ENCODE results near the gene HSPA4L.
A peak's percentile ranks its signal among the peaks of the same experiment; 100 is the strongest.

HSPA4L gene

DNA sequence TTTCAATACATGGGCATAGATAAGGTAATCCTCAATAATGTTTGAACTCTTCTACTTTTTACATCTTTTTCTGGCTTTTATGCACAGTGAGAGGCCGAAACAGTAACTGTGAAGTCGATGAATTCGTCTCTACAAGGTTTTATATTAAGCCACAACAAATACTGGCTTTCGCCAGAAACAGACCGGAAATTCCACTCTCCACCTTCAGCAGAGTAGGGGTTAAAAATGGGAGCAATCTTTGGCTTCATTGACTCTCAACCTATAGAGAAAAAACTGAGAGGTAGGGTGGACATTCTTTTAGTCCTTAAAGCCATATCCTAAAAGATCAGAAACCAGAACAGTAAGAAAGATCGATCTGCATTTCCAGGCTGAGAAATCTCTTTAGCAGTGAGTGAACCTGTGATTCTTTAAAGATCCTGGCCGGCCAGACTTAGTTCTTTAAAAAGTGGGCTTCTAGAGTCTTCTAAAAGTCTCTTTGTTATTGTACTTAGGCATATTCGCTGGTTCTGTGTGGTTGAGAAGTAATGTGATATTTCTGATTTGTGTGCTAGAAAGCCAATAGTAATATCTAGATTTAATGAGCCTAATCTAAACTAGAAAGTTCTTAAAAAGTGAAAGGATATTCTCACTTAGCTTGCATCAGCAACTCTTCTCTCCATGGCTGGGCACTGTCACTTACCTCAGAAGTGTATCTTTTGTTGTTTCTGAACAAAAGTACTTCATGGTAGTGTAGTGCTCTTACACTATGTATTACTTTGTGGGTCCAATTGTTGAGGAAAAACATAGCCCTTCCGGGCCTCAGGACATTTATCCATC is 2.0 kb downstream of the HSPA4L start:
- no peak for DNase-seq (ENCODE audit: low read depth)

DNA sequence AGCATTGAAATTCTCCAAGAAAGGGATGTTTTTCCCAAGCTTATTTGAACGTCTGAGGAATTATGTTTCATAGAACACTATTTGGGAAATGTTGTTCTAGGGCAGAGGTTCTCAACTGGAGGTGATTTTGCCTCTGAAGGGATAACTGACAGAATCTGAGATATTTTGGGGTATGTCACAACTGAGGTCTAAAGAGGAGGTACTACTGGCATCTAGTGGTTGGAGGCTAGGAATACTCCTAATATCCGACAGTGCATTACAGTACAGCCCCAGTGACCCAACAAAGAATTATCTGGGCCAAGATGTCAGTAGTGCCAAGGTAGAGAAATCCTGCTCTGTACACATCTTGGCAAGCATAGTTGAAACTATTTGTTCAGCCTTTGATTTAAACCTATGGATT is 6.4 kb downstream of the HSPA4L start:
- peak; percentile 37 for DNase-seq (ENCODE audit: low read depth)

DNA sequence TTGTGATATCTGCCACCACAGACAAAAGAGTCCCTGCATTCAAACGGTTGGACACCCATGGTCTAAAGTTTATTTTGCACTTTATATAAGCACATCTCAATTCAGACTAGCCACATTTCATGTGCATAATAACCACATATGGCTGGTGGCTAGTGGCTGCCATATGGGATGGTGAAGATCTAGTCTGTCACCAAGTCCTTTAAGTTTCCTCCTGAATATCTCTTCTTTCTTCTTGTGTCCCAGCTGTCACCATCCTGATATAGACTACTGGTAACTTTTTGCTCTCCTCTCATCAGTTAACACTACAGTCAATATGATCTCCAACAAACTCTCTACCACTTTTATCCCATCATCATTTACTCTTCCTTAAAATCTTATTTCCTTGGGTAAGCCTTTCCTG is 9.3 kb downstream of the HSPA4L start:
- no peak for DNase-seq (ENCODE audit: low read depth)

DNA sequence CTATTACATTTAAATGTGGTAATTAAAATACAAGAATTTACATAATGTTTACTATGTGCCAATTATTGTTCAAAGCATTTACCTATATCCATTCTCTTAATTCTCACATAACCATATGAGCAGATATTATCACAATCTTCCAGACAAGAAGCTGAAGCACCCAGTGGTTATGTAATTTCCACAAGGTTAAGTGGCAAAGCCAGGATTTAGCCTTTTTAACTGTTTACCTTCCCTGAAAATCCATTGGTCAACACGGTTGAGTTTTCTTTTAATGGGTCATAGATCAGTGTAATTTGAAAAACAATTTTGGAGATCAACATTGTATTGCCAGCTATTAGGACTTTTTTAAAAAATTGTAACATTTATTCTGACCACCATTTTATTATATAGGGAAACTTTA is 11.4 kb downstream of the HSPA4L start:
- DNase-seq (ENCODE audit: low read depth) = no peak

DNA sequence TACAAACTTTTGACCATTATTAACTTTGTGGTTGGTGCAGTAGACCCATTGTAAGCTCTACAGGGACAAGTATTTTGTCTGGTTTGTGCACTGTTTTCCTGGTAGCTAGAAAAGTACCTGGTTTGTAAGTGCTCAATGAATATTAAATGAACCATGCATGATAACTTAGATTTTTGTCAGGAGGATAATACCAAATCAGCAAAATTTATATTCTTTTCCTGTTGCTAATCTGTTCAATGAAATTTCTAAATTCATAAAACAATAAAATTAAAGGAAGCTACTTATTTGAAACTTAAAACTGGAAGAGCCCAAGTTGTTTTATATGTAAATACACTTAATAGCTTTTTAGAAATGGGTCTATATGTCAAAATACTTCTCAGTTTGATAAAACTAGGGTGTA is 17.6 kb downstream of the HSPA4L start:
- no peak for DNase-seq (ENCODE audit: low read depth)

DNA sequence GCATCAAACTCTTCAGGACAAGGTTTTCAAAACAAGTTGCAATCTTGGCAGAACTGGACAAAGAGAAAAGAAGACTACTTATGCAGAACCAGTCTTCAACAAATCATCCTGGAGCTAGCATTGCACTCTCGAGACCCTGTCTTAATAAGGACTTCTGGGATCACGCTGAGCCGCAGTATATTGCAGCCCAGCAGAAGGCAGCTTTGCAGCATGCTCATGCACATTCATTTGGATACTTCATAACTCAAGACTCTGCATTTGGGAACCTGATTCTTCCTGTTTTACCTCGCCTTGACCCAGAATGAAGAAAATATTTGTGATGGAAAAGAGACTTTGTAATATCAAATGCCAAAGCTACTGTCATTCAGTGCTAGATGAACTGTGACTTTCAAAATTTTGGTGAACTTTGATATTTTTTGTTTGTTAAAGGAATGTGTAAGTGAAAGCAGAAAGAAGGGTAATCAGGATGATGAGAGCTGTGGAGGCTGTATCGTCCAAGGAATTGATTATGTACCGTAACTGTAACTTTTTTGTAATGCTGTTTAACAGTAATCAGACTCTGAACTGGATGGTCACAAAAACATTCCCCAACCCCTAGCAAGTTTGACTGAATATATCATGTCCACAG is 27.2 kb downstream of the HSPA4L start:
- peak; percentile 1 for DNase-seq (ENCODE audit: low read depth)

DNA sequence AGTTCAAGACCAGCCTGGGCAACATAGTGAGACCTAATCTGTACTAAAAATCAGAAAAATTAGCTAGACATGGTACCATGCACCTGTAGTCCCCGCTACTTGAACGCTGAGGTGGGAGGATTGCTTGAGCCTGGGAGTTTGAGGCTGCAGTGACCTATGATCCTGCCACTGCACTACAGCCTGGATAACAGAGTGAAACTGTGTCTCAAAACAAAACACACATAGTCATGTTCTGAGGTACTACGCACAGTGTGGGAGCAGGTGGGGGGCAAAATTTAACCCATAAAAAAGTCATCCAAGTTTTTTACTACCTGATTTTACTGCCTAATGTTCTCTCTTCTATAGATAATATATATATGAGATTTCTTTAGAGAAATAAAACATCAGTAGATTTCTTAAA is 28.4 kb downstream of the HSPA4L start:
- DNase-seq (ENCODE audit: low read depth) = no peak

DNA sequence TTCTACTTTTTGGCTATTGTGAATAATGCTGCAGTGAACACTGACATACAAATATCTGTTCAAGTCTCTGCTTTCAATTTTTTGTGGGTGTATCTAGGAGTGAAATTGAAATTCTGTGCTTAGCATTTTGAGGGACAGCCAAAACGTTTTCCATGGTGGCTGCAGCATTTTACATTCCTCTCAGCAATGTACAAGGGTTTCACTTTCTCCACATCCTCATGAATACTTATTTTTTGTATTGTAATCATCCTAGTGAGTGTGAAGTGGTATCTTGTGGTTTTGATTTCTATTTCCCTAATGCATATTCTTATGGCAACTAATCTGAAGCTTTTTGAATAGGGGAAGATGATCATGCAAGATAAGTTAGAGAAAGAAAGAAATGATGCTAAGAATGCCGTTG is 40.3 kb downstream of the HSPA4L start:
- DNase-seq (ENCODE audit: low read depth) = no peak

DNA sequence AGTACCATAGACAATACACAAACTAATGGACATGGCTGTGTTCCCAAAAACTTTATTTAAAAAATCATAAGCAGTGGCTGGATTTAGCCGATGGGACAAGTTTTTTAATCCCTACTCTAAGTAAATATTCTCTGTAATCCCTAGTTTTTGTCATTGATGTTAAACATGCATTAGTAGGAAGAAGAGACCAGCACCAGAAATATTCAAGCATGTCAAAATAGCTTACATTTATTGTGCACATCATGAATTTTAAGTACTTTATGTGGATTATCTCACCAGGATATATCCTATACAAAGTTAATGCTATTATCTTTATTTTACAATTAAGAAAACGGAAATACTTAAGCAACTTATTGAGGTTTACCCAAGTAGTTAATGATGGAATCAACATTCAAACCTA is 46.0 kb downstream of the HSPA4L start:
- DNase-seq (ENCODE audit: low read depth) = no peak

DNA sequence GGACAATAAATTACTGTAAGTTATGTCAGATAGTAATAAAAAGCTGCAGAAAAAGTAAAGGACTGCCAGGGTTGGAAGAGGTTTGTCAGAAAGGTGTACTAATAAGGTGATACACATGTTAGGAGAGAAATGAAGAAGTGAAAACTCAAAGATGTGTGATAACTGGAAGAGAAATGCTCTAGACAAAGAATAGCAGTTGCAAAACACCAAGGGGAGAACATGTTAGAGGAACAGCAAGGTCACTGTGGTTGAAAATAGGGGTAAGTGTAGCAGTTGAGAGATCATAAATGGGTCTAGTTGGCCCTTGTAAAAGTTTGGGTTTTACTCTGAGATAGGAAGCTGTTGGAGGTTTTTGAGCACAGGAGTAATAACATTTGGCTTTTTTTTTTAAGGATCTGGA is 46.9 kb downstream of the HSPA4L start:
- DNase-seq (ENCODE audit: low read depth) = no peak

DNA sequence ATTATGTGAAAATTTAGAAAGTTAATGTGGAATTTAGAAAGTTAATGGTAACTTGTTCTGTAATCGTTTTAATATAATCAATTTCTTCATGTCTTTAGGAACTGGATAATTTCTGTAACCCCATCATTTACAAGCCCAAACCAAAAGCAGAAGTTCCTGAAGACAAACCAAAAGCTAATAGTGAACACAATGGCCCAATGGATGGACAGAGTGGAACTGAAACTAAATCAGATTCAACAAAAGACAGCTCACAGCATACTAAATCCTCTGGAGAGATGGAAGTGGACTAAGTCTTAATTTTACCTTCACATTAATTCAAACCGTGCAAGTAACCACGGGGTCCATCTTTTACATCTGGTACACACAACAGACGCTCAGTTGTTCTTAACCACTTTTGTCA is 50.5 kb downstream of the HSPA4L start:
- DNase-seq (ENCODE audit: low read depth) = no peak

DNA sequence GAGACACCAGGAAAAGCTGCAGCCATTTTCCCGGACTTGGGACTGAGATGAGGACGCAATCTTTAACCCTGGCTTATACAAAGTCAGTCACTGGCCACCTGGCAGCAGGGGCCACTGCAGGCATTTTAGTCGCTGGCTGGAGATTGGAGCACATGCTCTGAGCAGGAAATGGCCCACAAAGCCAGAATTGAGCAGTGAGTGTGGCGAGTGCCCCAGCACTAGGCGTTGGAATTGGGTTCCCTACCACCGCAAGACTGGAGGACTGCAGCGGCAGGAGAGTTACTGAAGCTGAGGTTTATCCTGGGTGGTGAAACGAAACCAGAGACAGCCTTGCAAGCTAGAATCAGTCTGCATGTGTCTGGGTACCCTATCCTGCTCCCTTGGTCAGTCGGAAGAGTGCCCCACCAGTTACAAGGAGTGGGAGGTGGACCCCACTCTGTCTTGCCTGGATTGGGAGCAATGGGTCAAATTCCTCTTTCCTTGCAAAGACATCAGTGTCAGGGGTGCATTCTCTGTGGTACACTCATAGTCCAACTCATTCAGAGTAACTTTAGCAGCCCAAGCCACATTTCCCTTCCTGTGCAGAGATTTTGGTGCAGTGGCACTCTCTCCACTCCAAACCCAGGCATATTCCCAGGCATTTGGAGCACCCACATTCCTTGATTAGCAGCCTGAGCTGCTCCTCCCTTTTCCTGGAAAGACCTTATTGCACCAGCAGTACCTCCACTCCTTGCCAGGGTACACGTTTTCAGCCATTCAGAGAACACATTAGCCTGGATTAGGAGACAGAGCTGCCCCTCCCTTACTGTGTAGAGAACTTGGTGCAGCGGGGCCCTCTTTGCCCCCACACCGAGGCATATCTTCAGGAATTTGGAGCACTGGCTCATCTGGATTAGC is 61.8 kb downstream of the HSPA4L start:
- peak; percentile 26 for DNase-seq (ENCODE audit: low read depth)

DNA sequence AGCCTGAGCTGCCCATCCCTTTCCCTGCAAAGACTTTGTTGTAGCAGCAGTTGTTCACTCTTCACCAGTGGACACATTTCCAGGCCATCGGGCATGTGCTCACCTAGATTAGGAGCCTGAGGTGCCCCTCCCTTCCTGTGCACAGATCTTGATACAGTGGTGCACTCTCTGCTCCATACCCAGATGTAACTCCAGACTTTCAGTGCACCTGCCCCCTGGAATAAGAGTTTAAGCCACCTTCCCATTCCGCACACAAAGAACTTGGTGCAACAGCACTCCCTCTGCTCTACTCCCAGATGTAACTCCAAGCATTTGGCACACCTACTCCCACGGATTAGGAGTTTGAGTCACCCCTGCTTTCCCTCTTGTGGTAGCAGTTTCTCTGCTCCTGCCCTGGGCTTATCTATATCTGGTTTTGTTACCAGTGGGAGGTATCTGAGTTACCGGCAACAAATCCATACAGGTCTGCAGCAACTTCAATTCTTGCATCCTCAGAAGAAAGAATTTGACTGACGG is 62.5 kb downstream of the HSPA4L start:
- no peak for DNase-seq (ENCODE audit: low read depth)

DNA sequence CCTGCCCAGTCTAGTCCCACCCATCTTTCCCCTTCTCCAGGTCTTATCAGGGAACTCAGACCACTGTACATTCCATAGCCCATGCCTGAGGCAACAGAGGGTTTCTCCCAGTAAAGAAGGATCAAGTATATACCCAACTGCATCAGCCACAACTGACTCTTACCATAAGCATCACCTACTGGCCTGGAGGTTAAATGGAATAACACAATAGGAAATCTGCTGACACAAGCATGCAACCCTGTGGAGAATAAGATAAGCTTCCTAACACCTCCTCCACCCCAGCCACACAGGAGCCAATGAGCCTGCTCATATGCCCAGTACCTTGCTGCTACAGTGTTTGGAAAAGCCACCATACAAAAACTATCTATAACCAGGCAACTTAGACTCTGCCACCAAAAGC is 63.9 kb downstream of the HSPA4L start:
- no peak for DNase-seq (ENCODE audit: low read depth)

DNA sequence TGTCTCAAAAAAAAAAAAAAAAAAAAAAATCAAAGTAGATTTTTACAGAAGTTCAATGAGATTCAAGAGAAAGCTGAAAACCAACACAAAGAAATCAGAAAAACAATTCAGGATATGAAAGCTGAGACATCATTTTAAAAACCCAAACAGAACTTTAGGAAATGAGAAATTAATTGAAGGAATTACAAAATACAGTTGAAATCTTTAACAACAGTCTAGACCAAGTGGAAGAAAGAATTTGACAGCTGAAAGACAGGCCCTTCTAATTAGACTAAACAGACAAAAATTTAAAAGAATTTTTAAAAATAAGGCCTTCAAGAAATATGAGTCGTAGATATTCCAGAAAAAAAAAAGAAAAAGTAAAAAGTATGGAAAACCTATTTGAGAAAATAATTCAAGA is 64.6 kb downstream of the HSPA4L start:
- DNase-seq (ENCODE audit: low read depth) = no peak

DNA sequence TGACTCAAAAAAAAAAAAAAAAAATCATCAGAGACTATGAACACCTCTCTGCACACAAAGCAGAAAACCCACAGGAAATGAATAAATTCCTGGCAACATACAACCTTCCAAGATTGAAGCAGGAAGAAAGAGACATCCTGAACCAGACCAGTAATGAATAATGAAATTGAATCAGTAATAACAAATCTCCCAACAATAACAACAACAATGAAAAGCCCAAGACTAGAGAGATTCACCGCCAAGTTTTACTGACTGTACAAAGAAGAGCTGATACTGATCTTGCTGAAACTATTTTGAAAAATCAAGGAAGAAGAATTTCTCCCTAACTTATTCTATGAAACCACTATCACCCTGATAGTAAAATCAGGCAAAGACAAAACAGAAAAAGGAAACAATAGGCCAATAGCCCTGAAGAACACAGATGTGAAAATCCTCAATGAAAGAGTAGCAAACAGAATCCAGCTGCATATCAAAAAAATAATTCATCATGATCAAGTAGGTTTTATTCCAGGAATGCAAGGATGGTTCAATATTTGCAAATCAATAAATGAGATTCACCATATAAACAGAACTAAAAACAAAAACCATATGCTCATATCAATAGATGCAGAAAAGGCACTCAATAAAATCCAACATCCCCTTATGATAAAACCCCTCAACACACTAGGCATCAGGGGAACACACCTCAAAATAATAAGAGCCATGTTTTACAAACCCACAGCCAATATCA is 67.5 kb downstream of the HSPA4L start:
- peak; percentile 35 for DNase-seq (ENCODE audit: low read depth)

DNA sequence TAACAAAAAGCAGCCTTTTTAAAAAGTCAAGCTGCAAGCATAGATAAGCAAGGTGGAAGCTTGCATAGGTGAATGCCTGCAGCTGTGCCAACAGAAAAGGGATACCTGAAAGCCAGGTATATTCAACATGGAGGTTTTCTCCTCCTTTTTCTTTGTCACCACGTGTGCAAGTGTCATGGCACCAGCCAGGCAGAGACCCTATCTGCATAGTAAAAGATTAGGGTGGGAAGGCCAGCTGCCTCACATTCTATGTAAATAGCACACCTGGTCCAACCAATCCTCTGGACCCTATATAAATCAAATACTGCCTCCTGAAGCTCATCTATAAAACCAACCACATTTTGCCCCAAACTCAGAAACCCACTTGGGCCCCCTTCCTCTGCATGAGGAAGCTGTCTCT is 70.5 kb downstream of the HSPA4L start:
- DNase-seq (ENCODE audit: low read depth) = no peak

DNA sequence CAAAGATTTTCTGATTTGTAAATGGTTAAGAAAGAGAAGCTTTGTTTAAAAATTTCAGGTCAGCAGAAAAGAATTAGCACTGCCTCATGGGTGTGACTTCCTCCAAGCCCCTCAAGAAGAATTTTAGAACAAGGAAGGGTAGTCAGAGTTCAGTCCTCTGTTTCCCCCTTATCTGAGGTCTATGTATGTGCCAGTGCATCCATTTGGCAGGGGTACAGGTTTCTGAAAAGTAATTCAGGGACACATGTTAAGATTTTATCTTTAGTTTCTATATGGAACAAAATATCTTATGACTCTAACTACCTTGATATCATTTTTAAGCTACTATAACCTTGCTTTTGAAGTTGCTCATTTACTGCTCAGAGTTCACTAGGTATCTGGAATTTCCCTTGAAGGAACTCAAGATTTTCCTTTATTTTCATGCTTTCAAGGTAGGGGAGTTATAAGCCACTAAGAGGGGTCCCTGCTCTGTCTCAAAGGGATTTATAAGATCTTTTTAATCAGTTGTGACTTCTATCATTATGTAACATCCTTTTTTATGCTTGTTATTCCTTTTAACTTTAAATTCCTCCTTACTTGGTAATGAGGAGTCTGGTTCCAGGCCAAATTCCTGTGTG is 74.2 kb downstream of the HSPA4L start:
- DNase-seq (ENCODE audit: low read depth) = no peak

DNA sequence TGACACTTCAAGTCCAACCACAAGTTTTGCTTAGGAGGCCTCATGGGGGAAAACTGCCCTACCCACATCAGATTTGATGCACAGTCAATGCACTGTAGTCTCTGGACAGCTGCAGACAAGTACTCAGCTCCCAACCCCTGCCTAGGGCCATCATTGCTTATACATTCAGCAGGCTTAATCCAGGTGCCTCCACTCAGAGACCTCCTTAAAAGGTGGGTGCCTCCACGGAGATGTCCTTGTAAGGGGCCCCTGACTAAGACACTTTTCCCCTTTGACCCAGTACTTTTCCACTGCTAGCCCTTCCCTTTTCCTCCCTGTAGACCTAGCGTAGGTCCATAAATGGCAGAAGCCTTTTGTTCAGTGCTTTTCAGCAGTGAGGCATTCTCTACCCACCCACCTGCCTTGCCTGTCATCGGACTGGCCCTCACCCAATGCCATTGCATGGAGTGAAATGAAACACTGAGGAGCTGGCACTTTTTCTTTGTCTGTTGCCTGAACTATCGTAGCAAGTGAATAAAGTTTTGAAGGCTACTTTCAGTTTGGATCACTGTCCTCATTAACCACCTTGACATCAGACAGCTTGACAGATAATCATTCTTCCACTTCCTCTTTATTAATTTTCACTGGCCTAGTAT is 74.8 kb downstream of the HSPA4L start:
- peak; percentile 85 for DNase-seq (ENCODE audit: low read depth)

DNA sequence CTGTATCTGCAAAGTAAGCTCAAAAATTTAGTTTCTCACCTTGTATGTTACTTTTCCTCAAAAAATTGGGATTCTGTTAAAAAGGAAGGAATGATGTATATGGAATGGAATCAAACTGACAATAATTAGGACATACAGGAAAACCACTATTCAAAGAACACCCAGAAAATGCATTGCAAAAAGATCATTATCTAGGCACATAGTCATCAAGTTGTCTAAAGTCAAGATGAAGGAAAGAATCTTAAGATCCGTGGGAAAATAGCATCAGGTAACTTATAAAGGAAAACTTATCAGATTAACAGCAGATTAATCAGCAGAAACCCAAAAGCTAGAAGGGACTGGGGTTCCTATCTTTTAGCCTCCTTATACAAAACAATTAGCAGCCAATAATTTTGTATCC is 75.5 kb downstream of the HSPA4L start:
- no peak for DNase-seq (ENCODE audit: low read depth)

DNA sequence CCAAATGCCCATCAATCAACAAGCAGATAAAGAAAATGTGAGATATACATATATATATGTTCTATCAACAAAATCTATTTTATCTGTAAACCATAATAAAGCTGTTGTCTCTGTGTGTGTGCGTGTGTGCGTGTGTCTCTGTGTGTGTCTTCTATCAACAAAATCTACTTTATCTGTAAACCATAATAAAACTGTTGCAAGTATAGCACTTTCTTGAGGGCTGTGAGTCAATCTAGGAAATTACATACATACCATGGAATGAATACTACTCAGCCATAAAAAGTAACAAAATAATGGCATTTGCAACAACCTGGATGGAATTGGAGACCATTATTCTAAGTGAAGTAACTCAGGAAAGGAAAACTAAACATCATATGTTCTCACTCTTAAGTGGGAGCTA is 86.1 kb downstream of the HSPA4L start:
- DNase-seq (ENCODE audit: low read depth) = peak; percentile 35
